K562 (cell line): Measurements from ENCODE around the gene TJP3. TPM values are rescaled to one million over a fixed set of nuclear protein-coding genes. Genes with fewer than 3 reads are reported as not detected.

Experiments used
- ATAC-seq: fragments of 200-7000 bp; cut with Tn5 transposase; 3 replicates; pipeline ENCODE4 v1.9.1; 2020; ENCODE audit warnings: moderate library complexity
- BruUV-seq: library from RNA; stranded (reverse); fragments of 400-500 nt; replicated peaks from 2 replicates; lab custom pipeline; 2021; lab: Mats Ljungman, UMichigan
- CTCF ChIA-PET: fragments of 300-600 bp; formaldehyde crosslinking; extraction: SDS; loops from one replicate; lab custom pipeline; 2021; ENCODE audit warnings: low intra/inter-chr PET ratio; lab: Yijun Ruan, JAX
- POLR2A ChIA-PET: fragments of 300-600, 350-650 bp; sonication (Branson Sonifier 250); formaldehyde crosslinking; extraction: SDS; loops from one replicate; lab custom pipeline; 2021; ENCODE audit warnings: antibody characterized with exemption, inconsistent platforms; lab: Yijun Ruan, JAX
- DNase-seq, 4 experiments: peaks; one replicate each; pipeline versions ENCODE4 v3.0.0 to v3.0.0-alpha.2; 2011 to 2018; ENCODE audit warnings: low spot score in 3 of 4, mixed read lengths in 3 of 4; ENCODE audit errors: extremely low read depth in 1 of 4
- FAIRE-seq: peaks from 2 replicates; lab custom pipeline; 2011; peaks lifted over from hg19 to GRCh38; lab: Jason Lieb, UNC
- H2AFZ ChIP-seq: 2 replicates; pipeline ENCODE4 v1.6.0; 2011; ENCODE audit warnings: low read depth, low read length, control low read depth, inconsistent platforms
- H3K27ac ChIP-seq: fragments of 200-600 bp; 3 replicates; pipeline ENCODE4 v1.8.0; 2011; ENCODE audit warnings: low read depth, mild to moderate bottlenecking, control low read depth, inconsistent platforms, low read length, moderate library complexity, mixed read lengths; ENCODE audit errors: extremely low read depth
- H3K27me3 ChIP-seq, 2 experiments: fragments of 300-600 bp in 1 of 2; 2 replicates in 1 of 2; 3 replicates in 1 of 2; pipeline versions ENCODE4 v1.6.0 to v1.8.0; 2011; ENCODE audit warnings: inconsistent platforms in 2 of 2, low read length in 2 of 2, mild to moderate bottlenecking in 1 of 2, mixed read lengths in 1 of 2, moderate library complexity in 1 of 2; ENCODE audit not compliant: control insufficient read depth in 2 of 2, insufficient read depth in 2 of 2
- H3K36me3 ChIP-seq: fragments of 300-600 bp; 3 replicates; pipeline ENCODE4 v1.8.0; 2011; ENCODE audit warnings: mild to moderate bottlenecking, low read length, inconsistent platforms; ENCODE audit not compliant: control insufficient read depth, insufficient read depth
- H3K4me1 ChIP-seq, 2 experiments: fragments of 200-600 bp in 1 of 2; replicated peaks in 1 of 2; 2 replicates in 1 of 2; 3 replicates in 1 of 2; pipeline versions ENCODE4 v1.5.1 to v1.8.0; 2011; ENCODE audit warnings: inconsistent platforms in 2 of 2, low read length in 2 of 2, mild to moderate bottlenecking in 1 of 2, mixed read lengths in 1 of 2, moderate library complexity in 1 of 2; ENCODE audit not compliant: control insufficient read depth in 2 of 2, insufficient read depth in 2 of 2
- H3K4me2 ChIP-seq: 2 replicates; pipeline ENCODE4 v1.6.1; 2011; ENCODE audit warnings: low read length, control low read depth, inconsistent platforms, mixed read lengths; ENCODE audit not compliant: insufficient read depth
- H3K4me3 ChIP-seq: fragments of 200-600 bp; sonication (generic), shearing (Covaris generic); 2 replicates; pipeline ENCODE4 v1.5.1; 2016; ENCODE audit warnings: control low read depth, inconsistent platforms
- H3K79me2 ChIP-seq: fragments of 200-600 bp; 3 replicates; pipeline ENCODE4 v1.8.0; 2011; ENCODE audit warnings: low read length, inconsistent platforms; ENCODE audit not compliant: control insufficient read depth, insufficient read depth
- H3K9ac ChIP-seq, 2 experiments: 2 replicates each; pipeline versions ENCODE4 v1.6.0 to v1.6.1; 2011; ENCODE audit warnings: low read depth in 2 of 2, low read length in 2 of 2, control low read depth in 1 of 2, inconsistent platforms in 1 of 2, mild to moderate bottlenecking in 1 of 2, mixed read lengths in 1 of 2; ENCODE audit not compliant: insufficient read depth in 1 of 2
- H3K9me1 ChIP-seq: one replicate; pipeline ENCODE4 v1.6.0; 2011; ENCODE audit warnings: inconsistent platforms, mild to moderate bottlenecking, low read length, moderate library complexity; ENCODE audit not compliant: control insufficient read depth, insufficient read depth
- H3K9me3 ChIP-seq: replicated peaks from 2 replicates; pipeline ENCODE4 v1.5.1; 2011; ENCODE audit warnings: low read depth, low read length, inconsistent platforms; ENCODE audit not compliant: control insufficient read depth, insufficient read depth
- H4K20me1 ChIP-seq: replicated peaks from 2 replicates; pipeline ENCODE4 v1.6.1; 2011; ENCODE audit warnings: low read length, inconsistent platforms, mixed read lengths; ENCODE audit not compliant: control insufficient read depth, insufficient read depth
- BCOR ChIP-seq: fragments of 450-650 bp; IDR thresholded peaks from 2 replicates; pipeline ENCODE4 v1.6.1; 2016
- EHMT2 ChIP-seq: fragments of 450-650 bp; IDR thresholded peaks from 2 replicates; pipeline ENCODE4 v1.6.1; 2018; ENCODE audit warnings: antibody characterized with exemption
- HDAC2 ChIP-seq: fragments of 450-650 bp; IDR thresholded peaks from 2 replicates; pipeline ENCODE4 v1.6.1; 2016; ENCODE audit warnings: mild to moderate bottlenecking
- NRF1 ChIP-seq, 2 experiments: fragments of 450-650 bp; IDR thresholded peaks in 1 of 2; conservative IDR thresholded peaks in 1 of 2; 2 replicates each; pipeline ENCODE4 v1.6.1; 2014; ENCODE audit warnings: mild to moderate bottlenecking in 2 of 2
- PHF8 ChIP-seq: fragments of 200-600 bp; sonication (generic); IDR thresholded peaks from 2 replicates; pipeline ENCODE4 v1.6.1; 2012; ENCODE audit warnings: mixed run types, mild to moderate bottlenecking, inconsistent platforms, low read length, moderate library complexity, borderline replicate concordance
- POLR2A ChIP-seq: fragments of 450-650 bp; conservative IDR thresholded peaks from 2 replicates; pipeline ENCODE4 v1.6.1; 2016
- RFX5 ChIP-seq: IDR thresholded peaks from 2 replicates; pipeline ENCODE4 v1.6.1; 2011; ENCODE audit warnings: low read depth, mild to moderate bottlenecking, improper control_type of control experiment, low read length
- SRSF9 ChIP-seq: fragments of 200-400 bp; formaldehyde crosslinking; IDR thresholded peaks from 2 replicates; pipeline ENCODE4 v1.6.1; 2017; ENCODE audit warnings: low read depth, low read length, borderline replicate concordance
- XRCC5 ChIP-seq: fragments of 200-400 bp; formaldehyde crosslinking; IDR thresholded peaks from 2 replicates; pipeline ENCODE4 v1.6.1; 2017; ENCODE audit warnings: low read depth, mild to moderate bottlenecking, low read length
- ZFP1 ChIP-seq: fragments of 450-650 bp; formaldehyde crosslinking; IDR thresholded peaks from 2 replicates; pipeline ENCODE4 v1.4.0; 2020; ENCODE audit warnings: mild to moderate bottlenecking, mixed read lengths
- ZNF224 ChIP-seq: sonication (generic); formaldehyde crosslinking; IDR thresholded peaks from 2 replicates; pipeline ENCODE4 v1.8.0; 2022; ENCODE audit warnings: mild to moderate bottlenecking, missing genetic modification reagents
- ZNF668 ChIP-seq: fragments of 250-450 bp; sonication (Bioruptor Pico); IDR thresholded peaks from 2 replicates; pipeline ENCODE4 v1.8.0; 2022; ENCODE audit warnings: mild to moderate bottlenecking, inconsistent platforms
- ZNF696 ChIP-seq: fragments of 250-450 bp; sonication (Bioruptor Pico); conservative IDR thresholded peaks from 2 replicates; pipeline ENCODE4 v1.4.0; 2020; ENCODE audit warnings: mild to moderate bottlenecking, moderate library complexity
- WGBS: fragments of 100-300 bp; shearing (Covaris generic); methylation state at CpG from one replicate; pipeline ENCODE4 v1.1.6; 2016; ENCODE audit warnings: low coverage, mixed read lengths; ENCODE audit not compliant: insufficient coverage; ENCODE audit errors: missing lambda C conversion rate; 5-methylcytosine and 5-hydroxymethylcytosine counted together
- in situ Hi-C: fragments of 300-500 bp; cut with MboI; formaldehyde crosslinking; loops from 4 replicates; pipeline ENCODE4 v1.15.0; 2018; ENCODE audit warnings: inconsistent platforms, mixed read lengths
- intact Hi-C: fragments of 100-400 bp; cut with micrococcal nuclease; formaldehyde crosslinking; loops from 2 replicates; pipeline ENCODE4 v1.14.2; 2022
- polyA plus RNA-seq, 8 experiments: library from polyadenylated mRNA; depleted of rRNA in 4 of 8; stranded (reverse) in 5 of 8; unstranded in 3 of 8; fragments of >200 nt; fragmentation: Nextera tagmentation in 2 of 8; fragmentation: Illumina TruSeq in 1 of 8; extraction: Ambion mirVana in 2 of 8; extraction: Trizol in 1 of 8; gene quantifications; 2 replicates each; pipeline versions ENCODE4 v1.2.1 to v1.2.3, GENCODE V29; 2011 to 2014; ENCODE audit warnings: inconsistent platforms in 1 of 8, missing spikeins in 1 of 8
- total RNA-seq, 7 experiments: library from RNA; depleted of rRNA in 6 of 7; stranded (reverse); fragments of >200 nt in 6 of 7; fragmentation: Illumina TruSeq in 2 of 7; extraction: Trizol in 2 of 7; gene quantifications; 2 replicates each; pipeline versions ENCODE4 v1.2.1 to v1.2.3, GENCODE V29; 2011 to 2021; ENCODE audit warnings: low replicate concordance in 1 of 7
- TF ChIP-seq, protein P1 (sequence below): sonication (generic); IDR thresholded peaks from 2 replicates; pipeline ENCODE4 v1.6.1; 2016
- TF ChIP-seq, protein P2 (sequence below): fragments of 450-650 bp; IDR thresholded peaks from 2 replicates; pipeline ENCODE4 v1.6.1; 2018; ENCODE audit warnings: mild to moderate bottlenecking, low read depth; ENCODE audit not compliant: partially characterized antibody
- TF ChIP-seq, protein P3 (sequence below): IDR thresholded peaks from 3 replicates; pipeline ENCODE4 v1.6.1; 2011; ENCODE audit warnings: borderline replicate concordance, mild to moderate bottlenecking, moderate library complexity; ENCODE audit not compliant: insufficient read length; ENCODE audit errors: extremely low read depth

TJP3 gene
- total and polyA plus RNA-seq, 9 of the 15 experiments (the other 6 are each of a cell fraction or from before 2014, with no cell fraction given): 0.11 to 2.4 (median 0.57) TPM; not detected in 1

DNA sequence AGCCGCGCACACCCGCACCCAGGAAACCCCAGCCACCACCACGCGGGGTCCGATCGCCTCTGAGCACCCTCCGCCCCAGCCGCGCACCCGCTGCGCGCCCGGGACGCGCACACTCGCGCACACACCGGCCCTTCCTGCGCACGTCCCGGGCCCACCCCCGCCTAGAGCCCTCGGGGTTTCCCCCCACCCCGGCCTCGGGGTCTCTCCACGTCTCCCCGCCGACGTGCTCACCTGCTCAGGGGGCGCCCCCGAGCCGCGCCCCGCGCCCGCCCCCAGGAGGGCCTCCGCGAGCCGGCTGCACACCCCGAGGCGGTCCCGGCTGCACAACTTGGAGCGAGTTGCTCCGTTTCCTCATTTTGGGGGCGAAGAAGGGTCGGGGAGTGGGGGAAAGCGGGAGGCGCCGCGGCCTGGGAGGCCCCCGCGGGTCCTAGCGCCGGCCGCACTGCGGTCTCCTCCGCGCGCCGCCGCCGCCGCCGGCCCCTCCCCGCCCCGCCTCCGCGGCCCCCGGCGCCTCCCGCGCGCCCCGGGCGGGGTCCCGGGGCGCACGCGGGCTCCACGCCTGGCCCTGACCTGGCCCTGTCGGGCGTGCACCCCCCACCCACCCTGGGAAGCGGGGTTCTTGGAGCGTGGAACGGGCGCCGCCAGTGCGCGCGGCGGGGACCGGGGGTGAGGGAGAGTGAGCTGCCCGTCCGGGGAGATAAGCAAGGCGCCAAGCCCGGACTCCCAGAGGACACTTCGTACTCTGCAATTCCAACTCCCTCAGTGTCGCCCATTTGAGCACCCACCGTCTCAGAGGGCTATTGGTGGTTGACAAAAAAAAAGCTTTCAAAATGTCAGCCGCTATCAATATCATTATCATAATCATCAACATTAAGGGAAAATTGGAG, 78.0 kb downstream of the TJP3 start, which contains the start of gene MATK:
Gene MATK, minus strand, starts transcription at position 444 of the 887 bp plus-strand sequence. CDS start 1,246 bp downstream, outside the sequence.
- Histone ChIP-seq H3K4me3 (peak within 1 kb of the TSS; percentile 97), H3K36me3 (peaks cover 28% of the 10 kb centered on the region; the same call in 2 of the 3 replicates), H4K20me1 (no peaks in the 10 kb centered on the region), H3K27ac (peak within 1 kb of the TSS; percentile 88), H3K79me2 (peaks cover 18% of the 10 kb centered on the region), H2AFZ (peak within 1 kb of the TSS; percentile 85), H3K9me3 (peaks cover 19% of the 10 kb centered on the region), H3K9me1 (no peaks in the 10 kb centered on the region), H3K4me1 (peaks cover 0 to 36% of the 10 kb centered on the region in 2 experiments; a peak in 2 of 5 replicates), H3K9ac (peak within 1 kb of the TSS; percentile 72 to 97), H3K27me3 (peaks cover 0 to 9% of the 10 kb centered on the region in 2 experiments; a peak in 1 of 5 replicates), H3K4me2 (peak within 1 kb of the TSS; percentile 77)
- ATAC-seq: peak; percentile 82
- POLR2A ChIA-PET: interaction anchor here (0.7 kb wide), 1 partner anchor 199 kb away, joined by 5 read pairs; no protein-coding TSS in a partner anchor
- in situ Hi-C loops (no loop called here), intact Hi-C loops (loop anchor here (10.0 kb wide), 1 partner anchor 59 kb away; no protein-coding TSS in a partner anchor)
- CTCF ChIA-PET: no interaction called here
- peak; percentile 73 for FAIRE-seq
- DNase-seq: peak; percentile 63 to 87 (median 81)
- BruUV-seq: no TSS peak
- WGBS: 2% methylated on average over 65 of the region's 101 CpGs
- TF ChIP-seq, protein P1, sequence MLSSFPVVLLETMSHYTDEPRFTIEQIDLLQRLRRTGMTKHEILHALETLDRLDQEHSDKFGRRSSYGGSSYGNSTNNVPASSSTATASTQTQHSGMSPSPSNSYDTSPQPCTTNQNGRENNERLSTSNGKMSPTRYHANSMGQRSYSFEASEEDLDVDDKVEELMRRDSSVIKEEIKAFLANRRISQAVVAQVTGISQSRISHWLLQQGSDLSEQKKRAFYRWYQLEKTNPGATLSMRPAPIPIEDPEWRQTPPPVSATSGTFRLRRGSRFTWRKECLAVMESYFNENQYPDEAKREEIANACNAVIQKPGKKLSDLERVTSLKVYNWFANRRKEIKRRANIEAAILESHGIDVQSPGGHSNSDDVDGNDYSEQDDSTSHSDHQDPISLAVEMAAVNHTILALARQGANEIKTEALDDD: no peak
- TF ChIP-seq HDAC2 (peak; percentile 48; the same call in 1 of the 2 replicates), ZNF696 (no peak), PHF8 (peak; percentile 52; the same call in 1 of the 2 replicates), BCOR (peak; percentile 88), ZFP1 (CRISPR knock-in tag) (no peak), NRF1 (conservative IDR thresholded peaks at IDR 0.05 in 1 of 2, IDR thresholded peaks at IDR 0.05 in 1 of 2) (peak; percentile 20 to 32; a peak in 3 of 4 replicates), RFX5 (no peak), SRSF9 (no peak), XRCC5 (no peak), POLR2A (0 out of 2 replicates have a peak, but pooled peaks have one; percentile 1), EHMT2 (no peak), ZNF668 (no peak), ZNF224 (CRISPR knock-in tag) (no peak)
- TF ChIP-seq, protein P2, sequence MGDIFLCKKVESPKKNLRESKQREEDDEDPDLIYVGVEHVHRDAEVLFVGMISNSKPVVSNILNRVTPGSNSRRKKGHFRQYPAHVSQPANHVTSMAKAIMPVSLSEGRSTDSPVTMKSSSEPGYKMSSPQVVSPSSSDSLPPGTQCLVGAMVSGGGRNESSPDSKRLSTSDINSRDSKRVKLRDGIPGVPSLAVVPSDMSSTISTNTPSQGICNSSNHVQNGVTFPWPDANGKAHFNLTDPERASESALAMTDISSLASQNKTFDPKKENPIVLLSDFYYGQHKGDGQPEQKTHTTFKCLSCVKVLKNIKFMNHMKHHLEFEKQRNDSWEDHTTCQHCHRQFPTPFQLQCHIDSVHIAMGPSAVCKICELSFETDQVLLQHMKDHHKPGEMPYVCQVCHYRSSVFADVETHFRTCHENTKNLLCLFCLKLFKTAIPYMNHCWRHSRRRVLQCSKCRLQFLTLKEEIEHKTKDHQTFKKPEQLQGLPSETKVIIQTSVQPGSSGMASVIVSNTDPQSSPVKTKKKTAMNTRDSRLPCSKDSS: no peak
- TF ChIP-seq, protein P3, sequence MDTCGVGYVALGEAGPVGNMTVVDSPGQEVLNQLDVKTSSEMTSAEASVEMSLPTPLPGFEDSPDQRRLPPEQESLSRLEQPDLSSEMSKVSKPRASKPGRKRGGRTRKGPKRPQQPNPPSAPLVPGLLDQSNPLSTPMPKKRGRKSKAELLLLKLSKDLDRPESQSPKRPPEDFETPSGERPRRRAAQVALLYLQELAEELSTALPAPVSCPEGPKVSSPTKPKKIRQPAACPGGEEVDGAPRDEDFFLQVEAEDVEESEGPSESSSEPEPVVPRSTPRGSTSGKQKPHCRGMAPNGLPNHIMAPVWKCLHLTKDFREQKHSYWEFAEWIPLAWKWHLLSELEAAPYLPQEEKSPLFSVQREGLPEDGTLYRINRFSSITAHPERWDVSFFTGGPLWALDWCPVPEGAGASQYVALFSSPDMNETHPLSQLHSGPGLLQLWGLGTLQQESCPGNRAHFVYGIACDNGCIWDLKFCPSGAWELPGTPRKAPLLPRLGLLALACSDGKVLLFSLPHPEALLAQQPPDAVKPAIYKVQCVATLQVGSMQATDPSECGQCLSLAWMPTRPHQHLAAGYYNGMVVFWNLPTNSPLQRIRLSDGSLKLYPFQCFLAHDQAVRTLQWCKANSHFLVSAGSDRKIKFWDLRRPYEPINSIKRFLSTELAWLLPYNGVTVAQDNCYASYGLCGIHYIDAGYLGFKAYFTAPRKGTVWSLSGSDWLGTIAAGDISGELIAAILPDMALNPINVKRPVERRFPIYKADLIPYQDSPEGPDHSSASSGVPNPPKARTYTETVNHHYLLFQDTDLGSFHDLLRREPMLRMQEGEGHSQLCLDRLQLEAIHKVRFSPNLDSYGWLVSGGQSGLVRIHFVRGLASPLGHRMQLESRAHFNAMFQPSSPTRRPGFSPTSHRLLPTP: no peak
